Panc1 (cell line): ENCODE measurements around the gene DOCK3. TPM values are rescaled to one million over a fixed set of nuclear protein-coding genes. Genes with fewer than 3 reads are reported as not detected.

ENCODE experiments used
- ATAC-seq: fragments of 200-7000 bp; cut with Tn5 transposase; 2 replicates; pipeline ENCODE4 v1.9.1; 2020; ENCODE audit warnings: mild to moderate bottlenecking, moderate library complexity
- BruUV-seq: library from RNA; stranded (reverse); fragments of 400-500 nt; replicated peaks from 2 replicates; lab custom pipeline; 2021; lab: Mats Ljungman, UMichigan
- CTCF ChIA-PET: fragments of 300-600 bp; sonication (Branson Sonifier 250); formaldehyde crosslinking; loops from one replicate; lab custom pipeline; 2022; ENCODE audit warnings: antibody characterized with exemption; lab: Charles Lee
- POLR2A ChIA-PET: fragments of 300-600 bp; sonication (Branson Sonifier 250); formaldehyde crosslinking; loops from one replicate; lab custom pipeline; 2022; ENCODE audit warnings: antibody characterized with exemption; lab: Charles Lee
- DNase-seq: peaks from one replicate; pipeline ENCODE4 v3.0.0-alpha.2; 2010; ENCODE audit warnings: low read depth, low spot score
- H3K27ac ChIP-seq: 2 replicates; pipeline ENCODE4 v1.5.1; 2011; ENCODE audit warnings: mild to moderate bottlenecking, low read length, inconsistent platforms
- H3K27me3 ChIP-seq: fragments of 200-500 bp; sonication (Bioruptor generic); 2 replicates; pipeline ENCODE4 v1.6.0; 2014; ENCODE audit warnings: low read length, inconsistent platforms; ENCODE audit not compliant: control insufficient read depth, insufficient read depth
- H3K36me3 ChIP-seq: fragments of 200-500 bp; sonication (Bioruptor generic); 2 replicates; pipeline ENCODE4 v1.5.1; 2014; ENCODE audit warnings: inconsistent platforms, mild to moderate bottlenecking, low read length, moderate library complexity; ENCODE audit not compliant: control insufficient read depth, insufficient read depth
- H3K4me1 ChIP-seq: 2 replicates; pipeline ENCODE4 v1.5.1; 2011; ENCODE audit warnings: inconsistent platforms, mild to moderate bottlenecking, low read length, moderate library complexity; ENCODE audit not compliant: control insufficient read depth, insufficient read depth
- H3K4me3 ChIP-seq, 2 experiments: 2 replicates each; pipeline ENCODE4 v1.5.1; 2011 to 2012; ENCODE audit warnings: low read depth in 2 of 2, low read length in 2 of 2, mild to moderate bottlenecking in 2 of 2, inconsistent platforms in 1 of 2, moderate library complexity in 1 of 2
- H3K9me3 ChIP-seq: fragments of 200-500 bp; sonication (Bioruptor generic); 2 replicates; pipeline ENCODE4 v1.5.1; 2014; ENCODE audit warnings: low read depth, mild to moderate bottlenecking, inconsistent platforms, low read length, moderate library complexity; ENCODE audit not compliant: control insufficient read depth, insufficient read depth
- POLR2AphosphoS5 ChIP-seq: IDR thresholded peaks from 2 replicates; pipeline ENCODE4 v1.6.1; 2012; ENCODE audit warnings: mild to moderate bottlenecking, low read depth, low read length, moderate library complexity
- SIN3A ChIP-seq: IDR thresholded peaks from 2 replicates; pipeline ENCODE4 v1.6.1; 2012; ENCODE audit warnings: low read depth, mild to moderate bottlenecking, low read length, moderate library complexity, borderline replicate concordance; ENCODE audit not compliant: insufficient read depth
- TCF7L2 ChIP-seq: IDR thresholded peaks from 2 replicates; pipeline ENCODE4 v1.6.1; 2011; ENCODE audit warnings: mild to moderate bottlenecking, low read depth, low read length, inconsistent platforms
- in situ Hi-C: cut with HindIII; loops from 2 replicates; pipeline ENCODE4 v1.10.0; 2016; ENCODE audit warnings: low sequenced_read_pairs, low pct_unique_long_range_greater_than_20kb
- intact Hi-C: fragments of 100-400 bp; cut with micrococcal nuclease; formaldehyde crosslinking; loops from one replicate; pipeline ENCODE4 v1.10.0; 2022; ENCODE audit not compliant: unreplicated experiment
- total RNA-seq: library from RNA; stranded (reverse); gene quantifications from one replicate; pipeline ENCODE4 v1.2.1, GENCODE V29; 2021; ENCODE audit not compliant: unreplicated experiment
- TF ChIP-seq, protein P1 (sequence below), 2 experiments: IDR thresholded peaks; 2 replicates each; pipeline ENCODE4 v1.6.1; 2011 to 2012; ENCODE audit warnings: low read depth in 2 of 2, control low read depth in 1 of 2, low read length in 1 of 2, mild to moderate bottlenecking in 1 of 2, moderate library complexity in 1 of 2; ENCODE audit not compliant: insufficient read depth in 1 of 2
- TF ChIP-seq, protein P2 (sequence below): fragments of 450-650 bp; IDR thresholded peaks from 2 replicates; pipeline ENCODE4 v1.5.1; 2017; ENCODE audit warnings: mild to moderate bottlenecking

Gene DOCK3
- total RNA-seq, 1 experiment from 2014 or later, result 0.21 TPM

DNA sequence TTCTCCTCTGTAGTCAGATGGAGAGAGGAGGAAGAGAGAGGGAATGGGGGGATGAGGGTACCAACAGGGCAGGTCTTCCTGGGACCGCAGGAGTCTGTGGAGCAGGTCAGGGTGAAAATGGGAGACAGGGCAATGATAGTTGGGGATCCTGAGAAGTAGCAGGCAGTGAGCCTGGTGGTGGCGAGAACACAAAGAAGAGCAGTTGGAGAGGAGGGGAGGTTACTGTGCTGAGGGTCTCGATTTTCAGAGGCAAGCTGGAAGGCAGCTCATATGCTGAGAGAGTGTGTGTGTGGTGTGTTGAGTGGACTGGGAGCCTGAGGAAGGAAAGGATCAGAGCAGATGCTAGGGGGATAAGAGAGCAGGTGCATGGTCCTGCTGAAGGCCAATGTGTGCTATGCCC, 2.1 kb upstream of the DOCK3 start:
- H3K4me1 ChIP-seq, result peaks cover 3% of the 10 kb centered on the region; the same call in 1 of the 2 replicates
- no peaks in the 10 kb centered on the region for H3K36me3 ChIP-seq
- H3K27ac ChIP-seq, result no peak overlapping the region
- intact Hi-C loops (loop anchor here (10.0 kb wide), 1 partner anchor 702 kb away; no protein-coding TSS in a partner anchor), in situ Hi-C loops (no loop called here)
- ChIA-PET CTCF (no interaction called here), POLR2A (no interaction called here)
- H3K9me3 ChIP-seq, result no peaks in the 10 kb centered on the region
- ATAC-seq (no peak), DNase-seq (no peak)
- TF ChIP-seq, protein P1, sequence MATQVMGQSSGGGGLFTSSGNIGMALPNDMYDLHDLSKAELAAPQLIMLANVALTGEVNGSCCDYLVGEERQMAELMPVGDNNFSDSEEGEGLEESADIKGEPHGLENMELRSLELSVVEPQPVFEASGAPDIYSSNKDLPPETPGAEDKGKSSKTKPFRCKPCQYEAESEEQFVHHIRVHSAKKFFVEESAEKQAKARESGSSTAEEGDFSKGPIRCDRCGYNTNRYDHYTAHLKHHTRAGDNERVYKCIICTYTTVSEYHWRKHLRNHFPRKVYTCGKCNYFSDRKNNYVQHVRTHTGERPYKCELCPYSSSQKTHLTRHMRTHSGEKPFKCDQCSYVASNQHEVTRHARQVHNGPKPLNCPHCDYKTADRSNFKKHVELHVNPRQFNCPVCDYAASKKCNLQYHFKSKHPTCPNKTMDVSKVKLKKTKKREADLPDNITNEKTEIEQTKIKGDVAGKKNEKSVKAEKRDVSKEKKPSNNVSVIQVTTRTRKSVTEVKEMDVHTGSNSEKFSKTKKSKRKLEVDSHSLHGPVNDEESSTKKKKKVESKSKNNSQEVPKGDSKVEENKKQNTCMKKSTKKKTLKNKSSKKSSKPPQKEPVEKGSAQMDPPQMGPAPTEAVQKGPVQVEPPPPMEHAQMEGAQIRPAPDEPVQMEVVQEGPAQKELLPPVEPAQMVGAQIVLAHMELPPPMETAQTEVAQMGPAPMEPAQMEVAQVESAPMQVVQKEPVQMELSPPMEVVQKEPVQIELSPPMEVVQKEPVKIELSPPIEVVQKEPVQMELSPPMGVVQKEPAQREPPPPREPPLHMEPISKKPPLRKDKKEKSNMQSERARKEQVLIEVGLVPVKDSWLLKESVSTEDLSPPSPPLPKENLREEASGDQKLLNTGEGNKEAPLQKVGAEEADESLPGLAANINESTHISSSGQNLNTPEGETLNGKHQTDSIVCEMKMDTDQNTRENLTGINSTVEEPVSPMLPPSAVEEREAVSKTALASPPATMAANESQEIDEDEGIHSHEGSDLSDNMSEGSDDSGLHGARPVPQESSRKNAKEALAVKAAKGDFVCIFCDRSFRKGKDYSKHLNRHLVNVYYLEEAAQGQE (IDR thresholded peaks at IDR 0.05; ENCODE audit: insufficient read depth in 1 of 2, low read depth in 2 of 2, low read length in 1 of 2), result no peak
- TF ChIP-seq POLR2AphosphoS5, result no peak
- no peak for TF ChIP-seq SIN3A
- TF ChIP-seq, protein P2, sequence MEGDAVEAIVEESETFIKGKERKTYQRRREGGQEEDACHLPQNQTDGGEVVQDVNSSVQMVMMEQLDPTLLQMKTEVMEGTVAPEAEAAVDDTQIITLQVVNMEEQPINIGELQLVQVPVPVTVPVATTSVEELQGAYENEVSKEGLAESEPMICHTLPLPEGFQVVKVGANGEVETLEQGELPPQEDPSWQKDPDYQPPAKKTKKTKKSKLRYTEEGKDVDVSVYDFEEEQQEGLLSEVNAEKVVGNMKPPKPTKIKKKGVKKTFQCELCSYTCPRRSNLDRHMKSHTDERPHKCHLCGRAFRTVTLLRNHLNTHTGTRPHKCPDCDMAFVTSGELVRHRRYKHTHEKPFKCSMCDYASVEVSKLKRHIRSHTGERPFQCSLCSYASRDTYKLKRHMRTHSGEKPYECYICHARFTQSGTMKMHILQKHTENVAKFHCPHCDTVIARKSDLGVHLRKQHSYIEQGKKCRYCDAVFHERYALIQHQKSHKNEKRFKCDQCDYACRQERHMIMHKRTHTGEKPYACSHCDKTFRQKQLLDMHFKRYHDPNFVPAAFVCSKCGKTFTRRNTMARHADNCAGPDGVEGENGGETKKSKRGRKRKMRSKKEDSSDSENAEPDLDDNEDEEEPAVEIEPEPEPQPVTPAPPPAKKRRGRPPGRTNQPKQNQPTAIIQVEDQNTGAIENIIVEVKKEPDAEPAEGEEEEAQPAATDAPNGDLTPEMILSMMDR, result no peak
- BruUV-seq, result no TSS peak
- H3K4me3 ChIP-seq, result no peak overlapping the region
- peaks cover 24% of the 10 kb centered on the region for H3K27me3 ChIP-seq

DNA sequence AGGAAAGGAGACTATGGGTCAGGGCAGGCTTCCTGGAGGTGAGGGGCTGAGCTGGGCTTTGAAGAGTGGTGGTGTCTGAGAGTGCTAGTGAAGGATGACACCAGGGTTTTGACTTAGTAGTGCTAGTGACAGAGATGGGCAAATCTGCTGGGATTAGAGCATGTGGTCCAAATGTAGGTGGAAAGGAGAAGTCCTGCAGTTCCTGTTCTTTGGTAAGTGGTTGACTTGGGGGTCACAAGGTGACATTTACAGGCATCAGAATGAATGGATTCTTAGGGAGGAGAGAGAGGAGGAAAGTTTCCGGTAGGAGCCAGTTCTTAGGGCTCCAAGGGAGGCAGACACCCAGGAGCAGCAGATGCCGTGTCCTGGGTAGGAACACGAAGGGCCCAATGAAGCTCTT, 796 bp upstream of the DOCK3 start:
- Histone ChIP-seq H3K4me1 (peaks cover 3% of the 10 kb centered on the region; the same call in 1 of the 2 replicates), H3K9me3 (no peaks in the 10 kb centered on the region), H3K27me3 (peaks cover 24% of the 10 kb centered on the region), H3K27ac (no peak overlapping the region), H3K36me3 (no peaks in the 10 kb centered on the region), H3K4me3 (no peak overlapping the region)
- ATAC-seq (no peak), DNase-seq (no peak)
- ChIA-PET CTCF (no interaction called here), POLR2A (no interaction called here)
- intact Hi-C loops (loop anchor here (10.0 kb wide), 1 partner anchor 701 kb away; no protein-coding TSS in a partner anchor), in situ Hi-C loops (no loop called here)
- TF ChIP-seq, protein P1 (IDR thresholded peaks at IDR 0.05; ENCODE audit: insufficient read depth in 1 of 2, low read depth in 2 of 2, low read length in 1 of 2), result no peak
- TF ChIP-seq, protein P2, result no peak
- TF ChIP-seq SIN3A, result no peak
- no peak for TF ChIP-seq POLR2AphosphoS5
- no peak for TF ChIP-seq TCF7L2
- BruUV-seq, result no TSS peak
